GM12878 (cell line): ENCODE data around the gene CFAP126. TPM values are rescaled to one million over a fixed set of nuclear protein-coding genes. Genes with fewer than 3 reads are reported as not detected.

ENCODE experiments used
- ATAC-seq: fragments of 200-7000 bp; cut with Tn5 transposase; 3 replicates; pipeline ENCODE4 v1.9.1; 2020; ENCODE audit warnings: mild to moderate bottlenecking, moderate library complexity
- BruUV-seq: library from RNA; stranded (reverse); fragments of 400-500 nt; replicated peaks from 2 replicates; lab custom pipeline; 2021; lab: Mats Ljungman, UMichigan
- CTCF ChIA-PET: fragments of 300-600 bp; sonication (Branson Sonifier 250); formaldehyde crosslinking; extraction: SDS; loops from one replicate; lab custom pipeline; 2021; ENCODE audit warnings: inconsistent platforms; lab: Yijun Ruan, JAX
- POLR2A ChIA-PET: fragments of 350-600 bp; formaldehyde crosslinking; extraction: SDS; loops from one replicate; lab custom pipeline; 2021; ENCODE audit warnings: inconsistent platforms; lab: Charles Lee
- RAD21 ChIA-PET: fragments of 300-600 bp; sonication (Branson Sonifier 250); formaldehyde crosslinking; loops from one replicate; lab custom pipeline; 2023; ENCODE audit warnings: antibody characterized with exemption; ENCODE audit not compliant: unreplicated experiment; lab: Charles Lee
- SMC1A ChIA-PET: fragments of 300-600 bp; sonication (Branson Sonifier 250); formaldehyde crosslinking; loops from one replicate; lab custom pipeline; 2023; ENCODE audit not compliant: unreplicated experiment, uncharacterized antibody; lab: Charles Lee
- DNase-seq: peaks from one replicate; pipeline ENCODE4 v3.0.0-alpha.2; 2011; ENCODE audit warnings: low read depth, low spot score
- FAIRE-seq: peaks from 3 replicates; lab custom pipeline; 2011; peaks lifted over from hg19 to GRCh38; lab: Jason Lieb, UNC
- H2AFZ ChIP-seq: 2 replicates; pipeline ENCODE4 v1.6.0; 2011; ENCODE audit warnings: low read depth, low read length, control low read depth; ENCODE audit not compliant: control insufficient read depth
- H3K27ac ChIP-seq: 2 replicates; pipeline ENCODE4 v1.5.1; 2011; ENCODE audit warnings: control low read depth; ENCODE audit not compliant: control insufficient read depth, insufficient read depth
- H3K27me3 ChIP-seq, 2 experiments: replicated peaks in 1 of 2; 2 replicates each; pipeline versions ENCODE4 v1.6.0 to v1.6.1; 2011; ENCODE audit warnings: low read length in 1 of 2; ENCODE audit not compliant: control insufficient read depth in 2 of 2, insufficient read depth in 2 of 2
- H3K36me3 ChIP-seq, 2 experiments: 2 replicates each; pipeline ENCODE4 v1.5.1; 2011; ENCODE audit warnings: low read length in 1 of 2; ENCODE audit not compliant: control insufficient read depth in 2 of 2, insufficient read depth in 2 of 2
- H3K4me1 ChIP-seq: 2 replicates; pipeline ENCODE4 v1.6.1; 2011; ENCODE audit warnings: mild to moderate bottlenecking, low read length, moderate library complexity, mixed read lengths; ENCODE audit not compliant: control insufficient read depth, insufficient read depth
- H3K4me2 ChIP-seq: 2 replicates; pipeline ENCODE4 v1.6.0; 2011; ENCODE audit warnings: control low read depth; ENCODE audit not compliant: control insufficient read depth, insufficient read depth
- H3K4me3 ChIP-seq: fragments of 200-600 bp; sonication (generic); 2 replicates; pipeline ENCODE4 v1.5.1; 2016
- H3K79me2 ChIP-seq: 2 replicates; pipeline ENCODE4 v1.6.0; 2011; ENCODE audit warnings: low read length; ENCODE audit not compliant: control insufficient read depth, insufficient read depth
- H3K9ac ChIP-seq: 2 replicates; pipeline ENCODE4 v1.8.0; 2011; ENCODE audit warnings: low read length, control low read depth, mixed read lengths; ENCODE audit not compliant: control insufficient read depth, insufficient read depth
- H3K9me3 ChIP-seq: replicated peaks from 3 replicates; pipeline ENCODE4 v1.5.1; 2011; ENCODE audit warnings: mild to moderate bottlenecking, low read length; ENCODE audit not compliant: control insufficient read depth, insufficient read depth
- H4K20me1 ChIP-seq: 2 replicates; pipeline ENCODE4 v1.6.0; 2011; ENCODE audit not compliant: control insufficient read depth, insufficient read depth
- HCFC1 ChIP-seq: fragments of 150-350 bp; IDR thresholded peaks from 2 replicates; pipeline ENCODE4 v1.6.1; 2014; ENCODE audit warnings: low read length
- IKZF1 ChIP-seq: fragments of 450-650 bp; conservative IDR thresholded peaks from 2 replicates; pipeline ENCODE4 v1.6.1; 2017; ENCODE audit warnings: antibody characterized with exemption, mild to moderate bottlenecking
- IKZF2 ChIP-seq, 2 experiments: fragments of 450-650 bp; IDR thresholded peaks; 2 replicates each; pipeline ENCODE4 v1.6.1; 2017; ENCODE audit warnings: mild to moderate bottlenecking in 2 of 2, moderate library complexity in 2 of 2
- JUNB ChIP-seq: IDR thresholded peaks from 2 replicates; pipeline ENCODE4 v1.6.1; 2016; ENCODE audit warnings: antibody characterized with exemption, mild to moderate bottlenecking
- JUND ChIP-seq: IDR thresholded peaks from 2 replicates; pipeline ENCODE4 v1.6.1; 2012; ENCODE audit warnings: low read depth, mild to moderate bottlenecking, low read length, improper control_type of control experiment, moderate library complexity
- NR2C1 ChIP-seq: fragments of 450-650 bp; IDR thresholded peaks from 2 replicates; pipeline ENCODE4 v1.6.1; 2017; ENCODE audit warnings: antibody characterized with exemption, mild to moderate bottlenecking, moderate library complexity
- RFX5 ChIP-seq: IDR thresholded peaks from 2 replicates; pipeline ENCODE4 v1.6.1; 2011; ENCODE audit warnings: low read depth, low read length, improper control_type of control experiment
- SPI1 ChIP-seq: IDR thresholded peaks from 2 replicates; pipeline ENCODE4 v1.6.1; 2011; ENCODE audit warnings: low read depth, mild to moderate bottlenecking, low read length, moderate library complexity, borderline replicate concordance; ENCODE audit not compliant: insufficient read depth
- TCF7 ChIP-seq: IDR thresholded peaks from 2 replicates; pipeline ENCODE4 v1.6.1; 2014; ENCODE audit warnings: antibody characterized with exemption, borderline replicate concordance
- ZNF274 ChIP-seq: IDR thresholded peaks from one replicate; pipeline ENCODE4 v1.8.0; 2011; ENCODE audit not compliant: insufficient read length, insufficient read depth
- WGBS: methylation state at CpG from one replicate; pipeline ENCODE4 v1.1.6; 2016; ENCODE audit warnings: low lambda C conversion rate; ENCODE audit not compliant: insufficient replicate concordance, insufficient coverage; ENCODE audit errors: missing lambda C conversion rate; 5-methylcytosine and 5-hydroxymethylcytosine counted together
- in situ Hi-C: fragments of 300-500 bp; cut with MboI; formaldehyde crosslinking; loops from 9 replicates; pipeline ENCODE4 v1.14.3; 2018; ENCODE audit warnings: mixed read lengths
- intact Hi-C: fragments of 100-400 bp; cut with micrococcal nuclease; formaldehyde crosslinking; loops from one replicate; pipeline ENCODE4 v1.14.2; 2022; ENCODE audit not compliant: unreplicated experiment
- polyA plus RNA-seq, 11 experiments: library from polyadenylated mRNA; depleted of rRNA in 4 of 11; unstranded in 6 of 11; stranded (reverse) in 5 of 11; fragments of >200 nt; fragmentation: Nextera tagmentation in 4 of 11; fragmentation: Illumina TruSeq in 1 of 11; extraction: Ambion mirVana in 4 of 11; extraction: Trizol in 1 of 11; gene quantifications; 1 replicate in 1 of 11; 2 replicates in 10 of 11; pipeline versions ENCODE4 v1.2.1 to v1.2.3, GENCODE V29; 2011 to 2016; ENCODE audit warnings: inconsistent platforms in 2 of 11, missing spikeins in 2 of 11, low read depth in 1 of 11
- total RNA-seq, 4 experiments: library from RNA; depleted of rRNA in 3 of 4; stranded (reverse); fragments of >200 nt in 3 of 4; fragmentation: Illumina TruSeq in 1 of 4; extraction: Trizol in 1 of 4; gene quantifications; 2 replicates each; pipeline versions ENCODE4 v1.2.1 to v1.2.3, GENCODE V29; 2013 to 2021
- TF ChIP-seq, protein P1 (sequence below): IDR thresholded peaks from 2 replicates; pipeline ENCODE4 v1.6.1; 2012; ENCODE audit warnings: low read depth, low read length, improper control_type of control experiment
- TF ChIP-seq, protein P2 (sequence below): fragments of 450-650 bp; IDR thresholded peaks from 2 replicates; pipeline ENCODE4 v1.6.1; 2017; ENCODE audit warnings: antibody characterized with exemption, mild to moderate bottlenecking, moderate library complexity
- TF ChIP-seq, protein P3 (sequence below): IDR thresholded peaks from 2 replicates; pipeline ENCODE4 v1.6.1; 2011; ENCODE audit warnings: low read depth, mild to moderate bottlenecking, low read length, moderate library complexity, borderline replicate concordance; ENCODE audit errors: extremely low read depth
- TF ChIP-seq, protein P4 (sequence below): fragments of 450-650 bp; formaldehyde crosslinking; IDR thresholded peaks from 2 replicates; pipeline ENCODE4 v1.4.0; 2022; ENCODE audit warnings: mild to moderate bottlenecking, moderate library complexity

Gene CFAP126
- total and polyA plus RNA-seq, 10 of the 15 experiments (the other 5 are each of a cell fraction or from before 2014, with no cell fraction given), result not detected

DNA sequence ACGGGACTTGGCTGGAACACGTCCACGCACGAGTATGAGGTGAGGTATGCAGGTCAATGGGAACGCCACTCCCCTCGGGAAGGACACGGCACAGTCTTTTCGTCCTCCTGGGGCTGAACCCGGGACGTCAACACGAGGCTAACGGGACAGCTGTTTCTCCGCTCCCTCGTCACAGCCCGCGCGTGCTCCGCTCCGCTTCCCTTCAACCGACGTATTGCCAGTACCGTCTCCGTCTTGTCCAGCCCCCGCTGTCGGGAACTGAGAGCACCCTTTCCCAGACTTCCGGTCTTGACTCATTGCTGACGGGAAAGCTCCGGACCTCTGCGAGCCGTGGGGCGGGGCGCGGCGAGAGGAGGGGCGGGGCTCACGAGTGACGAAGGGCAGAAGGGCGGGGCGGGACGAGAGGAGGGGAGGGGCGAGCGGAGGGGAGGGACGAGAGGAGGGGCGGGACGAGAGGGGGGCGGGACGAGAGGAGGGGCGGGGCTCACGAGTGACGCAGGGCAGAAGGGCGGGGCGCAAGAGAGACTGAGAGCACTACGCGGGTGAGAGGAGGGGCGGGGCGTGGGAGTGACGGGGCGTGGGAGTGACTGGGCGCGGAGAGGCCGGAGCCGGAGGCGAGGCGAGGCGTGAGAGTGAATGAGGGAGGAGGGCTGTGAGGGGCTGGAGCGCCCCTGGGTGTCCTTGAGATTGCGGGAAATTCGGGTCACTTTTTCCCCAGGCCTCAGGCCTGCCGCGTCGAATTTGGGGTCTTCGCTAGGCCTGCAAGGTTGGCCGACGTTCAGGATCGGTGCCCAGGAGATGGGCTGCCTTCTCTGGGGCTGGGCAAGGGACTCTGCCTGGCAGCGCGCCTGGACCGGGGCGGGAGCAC lies 22.2 kb upstream of the CFAP126 start:
- WGBS, result 2% methylated on average over 40 of the region's 79 CpGs
- peak; percentile 95 for ATAC-seq
- TF ChIP-seq JUND (no peak), TCF7 (no peak), HCFC1 (0 out of 2 replicates have a peak, but pooled peaks have one; percentile 22), RFX5 (no peak), IKZF2 (IDR thresholded peaks at IDR 0.05) (peak; percentile 88 to 91), SPI1 (no peak), NR2C1 (no peak), IKZF1 (peak; percentile 94), ZNF274 (no peak), JUNB (no peak)
- TF ChIP-seq, protein P1, sequence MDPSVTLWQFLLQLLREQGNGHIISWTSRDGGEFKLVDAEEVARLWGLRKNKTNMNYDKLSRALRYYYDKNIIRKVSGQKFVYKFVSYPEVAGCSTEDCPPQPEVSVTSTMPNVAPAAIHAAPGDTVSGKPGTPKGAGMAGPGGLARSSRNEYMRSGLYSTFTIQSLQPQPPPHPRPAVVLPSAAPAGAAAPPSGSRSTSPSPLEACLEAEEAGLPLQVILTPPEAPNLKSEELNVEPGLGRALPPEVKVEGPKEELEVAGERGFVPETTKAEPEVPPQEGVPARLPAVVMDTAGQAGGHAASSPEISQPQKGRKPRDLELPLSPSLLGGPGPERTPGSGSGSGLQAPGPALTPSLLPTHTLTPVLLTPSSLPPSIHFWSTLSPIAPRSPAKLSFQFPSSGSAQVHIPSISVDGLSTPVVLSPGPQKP, result peak; percentile 82
- TF ChIP-seq, protein P2, sequence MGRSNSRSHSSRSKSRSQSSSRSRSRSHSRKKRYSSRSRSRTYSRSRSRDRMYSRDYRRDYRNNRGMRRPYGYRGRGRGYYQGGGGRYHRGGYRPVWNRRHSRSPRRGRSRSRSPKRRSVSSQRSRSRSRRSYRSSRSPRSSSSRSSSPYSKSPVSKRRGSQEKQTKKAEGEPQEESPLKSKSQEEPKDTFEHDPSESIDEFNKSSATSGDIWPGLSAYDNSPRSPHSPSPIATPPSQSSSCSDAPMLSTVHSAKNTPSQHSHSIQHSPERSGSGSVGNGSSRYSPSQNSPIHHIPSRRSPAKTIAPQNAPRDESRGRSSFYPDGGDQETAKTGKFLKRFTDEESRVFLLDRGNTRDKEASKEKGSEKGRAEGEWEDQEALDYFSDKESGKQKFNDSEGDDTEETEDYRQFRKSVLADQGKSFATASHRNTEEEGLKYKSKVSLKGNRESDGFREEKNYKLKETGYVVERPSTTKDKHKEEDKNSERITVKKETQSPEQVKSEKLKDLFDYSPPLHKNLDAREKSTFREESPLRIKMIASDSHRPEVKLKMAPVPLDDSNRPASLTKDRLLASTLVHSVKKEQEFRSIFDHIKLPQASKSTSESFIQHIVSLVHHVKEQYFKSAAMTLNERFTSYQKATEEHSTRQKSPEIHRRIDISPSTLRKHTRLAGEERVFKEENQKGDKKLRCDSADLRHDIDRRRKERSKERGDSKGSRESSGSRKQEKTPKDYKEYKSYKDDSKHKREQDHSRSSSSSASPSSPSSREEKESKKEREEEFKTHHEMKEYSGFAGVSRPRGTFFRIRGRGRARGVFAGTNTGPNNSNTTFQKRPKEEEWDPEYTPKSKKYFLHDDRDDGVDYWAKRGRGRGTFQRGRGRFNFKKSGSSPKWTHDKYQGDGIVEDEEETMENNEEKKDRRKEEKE, result no peak
- TF ChIP-seq, protein P3, sequence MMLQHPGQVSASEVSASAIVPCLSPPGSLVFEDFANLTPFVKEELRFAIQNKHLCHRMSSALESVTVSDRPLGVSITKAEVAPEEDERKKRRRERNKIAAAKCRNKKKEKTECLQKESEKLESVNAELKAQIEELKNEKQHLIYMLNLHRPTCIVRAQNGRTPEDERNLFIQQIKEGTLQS, result no peak
- TF ChIP-seq, protein P4, sequence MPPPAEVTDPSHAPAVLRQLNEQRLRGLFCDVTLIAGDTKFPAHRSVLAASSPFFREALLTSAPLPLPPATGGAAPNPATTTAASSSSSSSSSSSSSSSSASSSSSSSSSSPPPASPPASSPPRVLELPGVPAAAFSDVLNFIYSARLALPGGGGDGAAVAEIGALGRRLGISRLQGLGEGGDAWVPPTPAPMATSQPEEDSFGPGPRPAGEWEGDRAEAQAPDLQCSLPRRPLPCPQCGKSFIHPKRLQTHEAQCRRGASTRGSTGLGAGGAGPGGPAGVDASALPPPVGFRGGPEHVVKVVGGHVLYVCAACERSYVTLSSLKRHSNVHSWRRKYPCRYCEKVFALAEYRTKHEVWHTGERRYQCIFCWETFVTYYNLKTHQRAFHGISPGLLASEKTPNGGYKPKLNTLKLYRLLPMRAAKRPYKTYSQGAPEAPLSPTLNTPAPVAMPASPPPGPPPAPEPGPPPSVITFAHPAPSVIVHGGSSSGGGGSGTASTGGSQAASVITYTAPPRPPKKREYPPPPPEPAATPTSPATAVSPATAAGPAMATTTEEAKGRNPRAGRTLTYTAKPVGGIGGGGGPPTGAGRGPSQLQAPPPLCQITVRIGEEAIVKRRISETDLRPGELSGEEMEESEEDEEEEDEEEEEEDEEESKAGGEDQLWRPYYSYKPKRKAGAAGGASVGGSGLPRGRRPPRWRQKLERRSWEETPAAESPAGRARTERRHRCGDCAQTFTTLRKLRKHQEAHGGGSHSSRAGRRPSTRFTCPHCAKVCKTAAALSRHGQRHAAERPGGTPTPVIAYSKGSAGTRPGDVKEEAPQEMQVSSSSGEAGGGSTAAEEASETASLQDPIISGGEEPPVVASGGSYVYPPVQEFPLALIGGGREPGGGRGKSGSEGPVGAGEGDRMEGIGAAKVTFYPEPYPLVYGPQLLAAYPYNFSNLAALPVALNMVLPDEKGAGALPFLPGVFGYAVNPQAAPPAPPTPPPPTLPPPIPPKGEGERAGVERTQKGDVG (CRISPR knock-in tag), result no peak

More for the DNA sequence above, 22.2 kb upstream of the CFAP126 start:
- ChIA-PET SMC1A (interaction anchor here (1.1 to 2.0 kb wide), 7 partner anchors 8 to 198 kb away, joined by 3 to 6 read pairs (median 5); partner anchors contain the start of genes CFAP126, NDUFS2, SDHC and TOMM40L), POLR2A (interaction anchor here (0.6 to 2.6 kb wide), 6 partner anchors 10 to 222 kb away, joined by 3 to 8 read pairs (median 4); partner anchors contain the start of gene NDUFS2), RAD21 (interaction anchor here (0.9 to 1.5 kb wide), 3 partner anchors 38 to 164 kb away, joined by 3 to 5 read pairs (median 4); partner anchors contain the start of gene TOMM40L), CTCF (interaction anchor here (0.6 to 2.3 kb wide), 7 partner anchors 163 to 352 kb away, joined by 3 to 12 read pairs (median 4); partner anchors contain the start of genes NDUFS2, PPOX and TOMM40L)
- Histone ChIP-seq H3K9ac (peak overlapping the region; percentile 75), H2AFZ (peak overlapping the region; percentile 96), H3K4me2 (peak overlapping the region; percentile 98), H3K36me3 (no peaks in the 10 kb centered on the region), H4K20me1 (no peaks in the 10 kb centered on the region), H3K9me3 (no peaks in the 10 kb centered on the region; the same call in 2 of the 3 replicates), H3K4me1 (peaks cover 12% of the 10 kb centered on the region; the same call in 1 of the 2 replicates), H3K4me3 (peak overlapping the region; percentile 87), H3K27me3 (no peaks in the 10 kb centered on the region), H3K27ac (peak overlapping the region; percentile 71), H3K79me2 (no peaks in the 10 kb centered on the region)
- no peak for FAIRE-seq
- peak; percentile 61 for DNase-seq
- in situ Hi-C loops, result no loop called here
- no TSS peak for BruUV-seq
- intact Hi-C loops, result loop anchor here (10.0 kb wide), 2 partner anchors 145 to 355 kb away; partner anchors contain the start of gene DUSP12
